ENCODE data around the gene MAST4.
"Not testable (repeated sequence)": the region's sequence is repeated elsewhere in the genome, so short reads cannot be mapped to it uniquely, and the experiment has no call there.

Gene MAST4

GRCh38 chr5:66742896-66743247 is 146.7 kb downstream of the MAST4 start:
- Histone ChIP-seq H3K79me2 (no peaks in the 10 kb centered on the region), H3K36me3 (ENCODE audit: control insufficient read depth, insufficient read depth, low read length) (no peaks in the 10 kb centered on the region), H3K4me1 (no peaks in the 10 kb centered on the region), H3K9ac (no peak overlapping the region), H3K4me2 (ENCODE audit: low read length) (no peak overlapping the region), H3K4me3 (ENCODE audit: low read depth, low read length) (no peak overlapping the region), H3K9me3 (ENCODE audit: control insufficient read depth, low read length) (no peaks in the 10 kb centered on the region), H3K27me3 (ENCODE audit: control insufficient read depth, insufficient read depth, low read length) (no peaks in the 10 kb centered on the region), H2AFZ (no peak overlapping the region), H3K27ac (no peak overlapping the region)
- no peak for TF ChIP-seq CTCF (IDR thresholded peaks at IDR 0.05)

- Histone ChIP-seq H3K27ac (no peak overlapping the region), H3K27me3 (ENCODE audit: control insufficient read depth, insufficient read depth, low read length) (no peaks in the 10 kb centered on the region)
- no peak for TF ChIP-seq CTCF (IDR thresholded peaks at IDR 0.05)
Observed at GRCh38 chr5:66743344-66743743, 147.2 kb downstream of the MAST4 start.

GRCh38 chr5:66744040-66744439 is 147.8 kb downstream of the MAST4 start:
- TF ChIP-seq CTCF (IDR thresholded peaks at IDR 0.05): no peak
- H3K27ac ChIP-seq: no peak overlapping the region
- H3K9ac ChIP-seq: no peak overlapping the region
- no peaks in the 10 kb centered on the region for H3K27me3 ChIP-seq (ENCODE audit: control insufficient read depth, insufficient read depth, low read length)
- no peaks in the 10 kb centered on the region for H3K4me1 ChIP-seq
- no peaks in the 10 kb centered on the region for H3K79me2 ChIP-seq
- no peaks in the 10 kb centered on the region for H3K9me3 ChIP-seq (ENCODE audit: control insufficient read depth, low read length)
- H3K36me3 ChIP-seq (ENCODE audit: control insufficient read depth, insufficient read depth, low read length): no peaks in the 10 kb centered on the region
- H2AFZ ChIP-seq: no peak overlapping the region
- H3K4me2 ChIP-seq (ENCODE audit: low read length): no peak overlapping the region
- no peak overlapping the region for H3K4me3 ChIP-seq (ENCODE audit: low read depth, low read length)

More at GRCh38 chr5:66743344-66743743, 147.2 kb downstream of the MAST4 start:
- no peaks in the 10 kb centered on the region for H3K79me2 ChIP-seq
- no peak overlapping the region for H3K4me3 ChIP-seq (ENCODE audit: low read depth, low read length)
- no peaks in the 10 kb centered on the region for H3K9me3 ChIP-seq (ENCODE audit: control insufficient read depth, low read length)
- no peak overlapping the region for H3K4me2 ChIP-seq (ENCODE audit: low read length)
- H2AFZ ChIP-seq: no peak overlapping the region
- no peak overlapping the region for H3K9ac ChIP-seq
- no peaks in the 10 kb centered on the region for H3K4me1 ChIP-seq
- H3K36me3 ChIP-seq (ENCODE audit: control insufficient read depth, insufficient read depth, low read length): no peaks in the 10 kb centered on the region

- Histone ChIP-seq H3K36me3 (ENCODE audit: control insufficient read depth, insufficient read depth, low read length) (no peaks in the 10 kb centered on the region), H3K9ac (no peak overlapping the region), H3K4me1 (no peaks in the 10 kb centered on the region), H3K27ac (no peak overlapping the region), H2AFZ (no peak overlapping the region), H3K79me2 (no peaks in the 10 kb centered on the region), H3K9me3 (ENCODE audit: control insufficient read depth, low read length) (no peaks in the 10 kb centered on the region), H3K4me2 (ENCODE audit: low read length) (no peak overlapping the region), H3K27me3 (ENCODE audit: control insufficient read depth, insufficient read depth, low read length) (no peaks in the 10 kb centered on the region), H3K4me3 (ENCODE audit: low read depth, low read length) (no peak overlapping the region)
- no peak for TF ChIP-seq CTCF (IDR thresholded peaks at IDR 0.05)
Observed at GRCh38 chr5:66745297-66745696, 149.1 kb downstream of the MAST4 start.

- Histone ChIP-seq H3K4me3 (ENCODE audit: low read depth, low read length) (no peak overlapping the region), H2AFZ (peak overlapping the region; percentile 39), H3K79me2 (no peaks in the 10 kb centered on the region), H3K4me2 (ENCODE audit: low read length) (no peak overlapping the region), H3K4me1 (no peaks in the 10 kb centered on the region), H3K27ac (no peak overlapping the region), H3K9me3 (ENCODE audit: control insufficient read depth, low read length) (no peaks in the 10 kb centered on the region), H3K27me3 (ENCODE audit: control insufficient read depth, insufficient read depth, low read length) (no peaks in the 10 kb centered on the region), H3K36me3 (ENCODE audit: control insufficient read depth, insufficient read depth, low read length) (no peaks in the 10 kb centered on the region), H3K9ac (no peak overlapping the region)
- no peak for TF ChIP-seq CTCF (IDR thresholded peaks at IDR 0.05)
Observed at GRCh38 chr5:66747607-66748006, 151.4 kb downstream of the MAST4 start.

- not testable (repeated sequence) for H3K4me3 ChIP-seq (ENCODE audit: low read depth, low read length); H3K4me1 ChIP-seq; H3K27ac ChIP-seq; H3K9me3 ChIP-seq (ENCODE audit: control insufficient read depth, low read length); H3K4me2 ChIP-seq (ENCODE audit: low read length); H3K9ac ChIP-seq; H3K79me2 ChIP-seq; H3K36me3 ChIP-seq (ENCODE audit: control insufficient read depth, insufficient read depth, low read length); H2AFZ ChIP-seq; H3K27me3 ChIP-seq (ENCODE audit: control insufficient read depth, insufficient read depth, low read length)
Observed at GRCh38 chr5:66752668-66753067, 156.5 kb downstream of the MAST4 start.
